HL-60/S4 (cell line): ENCODE measurements around the gene GADD45GIP1.

Experiments used
- in situ Hi-C: fragments of 300-500 bp; cut with MboI; formaldehyde crosslinking; loops from 2 replicates; pipeline ENCODE4 v1.14.3; 2022; ENCODE audit warnings: low sequenced_read_pairs

Gene GADD45GIP1

GRCh38 chr19:12913851-12914690 lies 43.0 kb downstream of the GADD45GIP1 start:
- in situ Hi-C loops, result no loop called here

- in situ Hi-C loops, result no loop called here
Observed at GRCh38 chr19:12913011-12913561, 43.9 kb downstream of the GADD45GIP1 start.

GRCh38 chr19:12912571-12912970 lies 44.5 kb downstream of the GADD45GIP1 start:
- in situ Hi-C loops, result no loop called here

- in situ Hi-C loops, result no loop called here
Observed at GRCh38 chr19:12907166-12907565, 49.9 kb downstream of the GADD45GIP1 start.
